LoVo (cell line): ENCODE measurements around the gene CBX4.
A peak's percentile ranks its signal among the peaks of the same experiment; 100 is the strongest.

Experiments used
- DNase-seq: peaks from one replicate; pipeline ENCODE4 v3.0.0-alpha.2; 2016; ENCODE audit warnings: low spot score

The CBX4 gene

GRCh38 chr17:79799174-79799537, 40.1 kb downstream of the CBX4 start:
- no peak for DNase-seq

- DNase-seq: no peak
Measured at GRCh38 chr17:79798299-79799173, 40.7 kb downstream of the CBX4 start.

- no peak for DNase-seq
Measured at GRCh38 chr17:79797492-79798298, 41.5 kb downstream of the CBX4 start.

DNA sequence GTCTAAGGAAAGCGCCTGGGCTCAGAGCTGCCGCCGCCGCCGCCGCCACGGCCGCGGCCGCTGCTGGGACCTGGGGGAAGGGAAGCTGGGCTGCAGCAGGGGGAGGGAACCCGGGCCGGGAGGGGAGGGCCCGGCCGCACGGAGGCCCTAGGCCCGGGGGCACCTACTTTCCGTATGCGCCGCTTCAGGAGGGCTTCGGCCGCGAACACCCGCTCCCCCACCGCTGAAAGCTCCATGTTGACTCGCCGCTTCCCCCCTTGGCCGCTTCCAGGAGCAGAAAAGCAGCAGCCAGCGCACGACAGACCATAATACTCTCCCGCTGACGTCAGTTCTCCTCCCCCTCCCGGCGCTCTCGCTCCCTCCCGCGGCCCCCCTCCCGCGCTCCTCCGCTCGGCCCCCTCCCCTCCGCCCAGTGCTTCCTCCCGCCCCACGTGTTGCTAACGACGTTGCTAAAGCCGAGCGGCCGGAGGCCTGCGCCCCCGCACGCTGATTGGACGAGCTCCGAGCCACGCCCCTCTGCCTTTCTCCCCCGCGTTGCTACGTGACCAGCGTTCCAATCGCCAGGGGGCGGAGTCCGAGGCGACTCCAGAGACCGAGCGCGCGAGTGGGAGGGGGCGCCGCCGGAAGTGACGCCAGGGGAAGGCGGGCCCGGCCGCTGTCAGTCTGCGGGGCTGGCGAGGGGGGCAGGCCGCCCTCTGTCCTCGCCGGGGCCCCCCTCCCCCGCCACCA, 42.3 kb downstream of the CBX4 start, which contains the start of gene CBX8:
CBX8 (minus strand) TSS at position 315 of the 729 bp plus-strand sequence; CDS start at position 236, 79 bp downstream.
- DNase-seq: peak; percentile 100

DNA sequence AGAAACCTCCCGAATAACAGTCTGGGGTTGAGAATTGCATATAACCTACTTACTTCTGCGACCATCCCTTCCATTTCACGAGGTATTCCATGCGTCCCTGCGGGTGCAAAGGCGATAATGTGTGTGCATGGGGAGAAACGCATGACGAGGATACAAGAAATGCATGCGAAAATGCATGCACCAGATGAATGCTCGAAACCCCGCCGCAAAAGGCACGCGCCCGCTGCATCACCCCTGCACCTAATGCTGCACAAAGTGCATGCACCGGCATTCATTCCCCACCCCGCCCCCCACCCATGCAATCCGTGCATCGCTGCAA, 42.8 kb downstream of the CBX4 start:
- no peak for DNase-seq

- DNase-seq: no peak
Measured at GRCh38 chr17:79795795-79796443, 43.3 kb downstream of the CBX4 start.

DNA sequence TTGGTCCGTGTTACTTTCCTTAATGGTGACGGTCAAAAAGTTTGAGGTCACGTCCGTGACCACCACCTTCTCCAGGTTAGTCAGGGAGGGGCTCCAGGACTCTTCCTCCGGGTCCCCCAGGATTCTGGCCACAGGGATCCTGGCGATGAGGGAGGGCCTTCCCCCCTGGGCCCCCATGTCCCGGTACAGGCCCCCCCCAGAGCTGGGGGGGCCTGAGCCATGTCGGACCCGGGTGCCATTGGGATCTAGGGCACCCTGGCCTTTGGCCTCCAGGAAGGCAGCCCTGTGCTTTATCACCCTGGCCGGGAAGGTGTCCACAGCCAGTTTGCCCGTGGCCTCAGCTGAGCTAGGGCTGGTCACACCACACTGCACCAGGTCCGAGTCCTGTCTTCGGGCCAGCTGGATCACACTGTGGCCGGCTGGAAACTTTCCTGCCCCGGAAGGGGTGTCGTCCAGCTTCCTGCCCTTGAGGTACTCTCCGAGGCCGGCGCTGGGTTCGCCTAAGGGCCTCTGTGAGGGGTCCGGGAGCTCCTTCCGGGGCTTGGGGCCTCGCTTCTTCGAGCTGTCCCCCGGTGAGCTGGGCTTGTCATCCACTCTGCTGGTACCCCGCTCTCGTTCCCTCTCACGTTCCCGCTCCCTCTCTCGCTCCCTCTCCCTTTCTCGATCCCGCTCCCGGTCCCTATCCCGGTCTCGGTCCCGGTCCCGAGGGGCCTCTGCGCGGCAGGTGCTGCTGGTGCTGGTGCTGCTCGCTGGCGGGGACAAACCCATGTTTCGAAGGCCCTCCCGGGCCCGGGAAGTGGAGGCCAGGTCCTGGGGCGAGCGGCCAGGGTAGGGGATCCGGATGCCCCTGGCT, 44.4 kb downstream of the CBX4 start:
- DNase-seq: no peak

GRCh38 chr17:79793924-79794304, 45.3 kb downstream of the CBX4 start:
- DNase-seq: no peak

- DNase-seq: no peak
Measured at GRCh38 chr17:79792984-79793923, 46.0 kb downstream of the CBX4 start.

DNA sequence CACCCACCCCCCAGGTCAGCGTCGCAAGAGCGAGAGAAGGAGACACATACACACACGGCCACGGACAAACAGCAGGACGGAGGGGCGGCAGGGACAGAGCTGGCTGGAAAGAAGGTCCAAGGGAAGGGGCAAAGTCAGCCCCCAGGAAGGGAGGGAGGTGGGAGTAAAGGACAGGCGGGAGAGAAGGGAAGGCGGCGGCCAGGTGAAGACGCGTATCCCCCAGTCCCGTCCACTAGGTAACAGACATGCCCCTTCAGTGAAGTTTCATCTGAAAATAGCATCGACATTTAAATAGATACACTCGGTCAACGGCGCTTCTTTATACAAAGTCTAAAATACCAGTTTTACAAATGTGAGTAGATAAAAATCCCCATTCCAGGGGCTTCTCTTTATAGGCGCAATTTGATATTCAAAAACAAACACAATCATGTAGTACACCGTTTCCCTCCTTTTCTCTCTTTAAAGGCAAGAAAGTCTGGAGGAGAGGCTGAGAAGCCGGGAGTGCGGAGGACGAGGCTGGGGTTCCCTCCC, 46.8 kb downstream of the CBX4 start:
- DNase-seq: no peak

- no peak for DNase-seq
Measured at GRCh38 chr17:79791735-79792161, 47.5 kb downstream of the CBX4 start.

DNA sequence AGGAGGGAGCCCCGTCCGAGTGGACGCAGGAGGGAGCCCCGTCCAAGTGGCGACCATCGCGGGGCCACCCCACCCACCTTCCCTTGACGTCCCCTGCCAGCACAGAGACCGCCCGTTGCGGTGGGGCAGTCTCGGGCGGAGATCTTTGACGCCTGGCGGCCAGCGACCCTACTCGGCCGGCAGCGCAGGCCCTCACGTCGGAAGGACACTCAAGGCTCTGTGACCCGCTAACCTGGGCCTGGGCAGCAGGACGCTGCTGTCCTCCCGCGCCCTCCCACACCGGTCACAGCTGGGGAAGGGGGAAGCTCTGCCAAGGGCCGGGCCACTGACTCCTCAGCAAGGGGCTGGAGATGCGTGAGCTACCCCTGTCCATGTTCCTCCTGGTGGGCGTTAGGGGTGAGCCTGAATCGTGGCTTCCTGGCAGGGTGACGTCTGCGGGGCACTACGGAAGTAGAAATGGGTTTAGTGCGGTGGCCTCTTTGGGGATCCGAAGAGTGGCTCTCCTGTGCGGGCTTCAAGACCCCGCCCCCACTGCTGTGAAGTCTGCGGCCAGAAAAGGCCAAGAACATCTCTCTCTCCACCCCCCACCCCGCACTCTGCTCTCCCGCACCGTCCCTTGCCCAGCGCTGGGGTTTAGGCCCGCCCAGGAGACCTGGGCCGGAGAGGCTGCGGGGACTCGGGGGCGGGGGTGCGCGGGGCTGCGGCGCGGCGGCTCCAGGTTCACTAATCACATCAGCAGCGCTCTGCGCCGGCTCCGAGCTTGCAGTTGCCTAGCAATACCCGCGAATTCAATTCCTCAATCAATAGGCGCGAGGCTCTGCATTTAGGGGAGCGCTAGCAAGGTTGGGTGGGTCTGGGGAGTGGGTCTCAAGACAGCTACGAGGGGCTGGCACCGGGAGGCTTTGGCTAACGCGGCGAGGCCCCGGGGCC, 48.2 kb downstream of the CBX4 start:
- DNase-seq: no peak

DNA sequence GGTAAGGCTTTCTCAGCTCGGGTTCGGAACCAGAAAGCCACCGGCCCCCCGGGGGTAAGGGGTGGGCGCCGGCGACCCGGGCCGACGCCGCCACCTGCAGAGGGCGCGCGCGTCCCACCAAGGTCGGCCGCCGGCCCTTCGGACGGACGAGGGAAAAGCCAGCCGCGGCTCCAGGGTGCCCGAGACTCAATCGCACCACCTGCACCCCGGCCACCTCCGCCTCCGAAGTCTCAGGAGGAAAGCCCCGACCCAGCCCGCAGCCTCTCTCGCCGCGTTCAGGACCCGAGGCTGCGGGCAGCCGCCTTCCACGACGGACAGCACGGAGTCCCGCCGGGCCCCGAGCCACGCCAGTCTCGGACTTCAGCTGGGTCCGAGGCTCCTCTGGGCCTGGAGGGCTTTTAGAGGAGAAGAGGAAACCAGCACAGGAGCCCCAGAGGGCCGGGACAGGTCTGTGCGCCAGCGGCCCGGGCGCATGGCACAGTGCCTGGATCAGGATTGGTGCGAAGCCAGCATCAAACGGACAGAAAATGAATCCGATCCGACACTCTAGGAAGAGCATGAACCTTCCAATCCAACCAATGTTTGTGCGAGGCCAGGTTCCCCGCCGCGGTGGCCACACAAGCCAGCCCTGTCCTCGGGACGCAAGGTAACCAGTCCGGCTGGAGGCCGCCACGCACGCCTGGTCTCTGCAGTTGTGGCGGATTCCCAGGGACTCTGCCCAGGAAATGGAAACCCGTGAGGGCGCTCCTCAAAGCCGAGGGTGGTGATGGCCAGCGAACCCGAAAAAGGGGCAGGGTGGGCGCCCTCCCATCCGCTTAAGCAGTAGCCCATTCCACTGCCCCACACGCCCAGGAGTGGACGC, 49.1 kb downstream of the CBX4 start:
- no peak for DNase-seq

DNA sequence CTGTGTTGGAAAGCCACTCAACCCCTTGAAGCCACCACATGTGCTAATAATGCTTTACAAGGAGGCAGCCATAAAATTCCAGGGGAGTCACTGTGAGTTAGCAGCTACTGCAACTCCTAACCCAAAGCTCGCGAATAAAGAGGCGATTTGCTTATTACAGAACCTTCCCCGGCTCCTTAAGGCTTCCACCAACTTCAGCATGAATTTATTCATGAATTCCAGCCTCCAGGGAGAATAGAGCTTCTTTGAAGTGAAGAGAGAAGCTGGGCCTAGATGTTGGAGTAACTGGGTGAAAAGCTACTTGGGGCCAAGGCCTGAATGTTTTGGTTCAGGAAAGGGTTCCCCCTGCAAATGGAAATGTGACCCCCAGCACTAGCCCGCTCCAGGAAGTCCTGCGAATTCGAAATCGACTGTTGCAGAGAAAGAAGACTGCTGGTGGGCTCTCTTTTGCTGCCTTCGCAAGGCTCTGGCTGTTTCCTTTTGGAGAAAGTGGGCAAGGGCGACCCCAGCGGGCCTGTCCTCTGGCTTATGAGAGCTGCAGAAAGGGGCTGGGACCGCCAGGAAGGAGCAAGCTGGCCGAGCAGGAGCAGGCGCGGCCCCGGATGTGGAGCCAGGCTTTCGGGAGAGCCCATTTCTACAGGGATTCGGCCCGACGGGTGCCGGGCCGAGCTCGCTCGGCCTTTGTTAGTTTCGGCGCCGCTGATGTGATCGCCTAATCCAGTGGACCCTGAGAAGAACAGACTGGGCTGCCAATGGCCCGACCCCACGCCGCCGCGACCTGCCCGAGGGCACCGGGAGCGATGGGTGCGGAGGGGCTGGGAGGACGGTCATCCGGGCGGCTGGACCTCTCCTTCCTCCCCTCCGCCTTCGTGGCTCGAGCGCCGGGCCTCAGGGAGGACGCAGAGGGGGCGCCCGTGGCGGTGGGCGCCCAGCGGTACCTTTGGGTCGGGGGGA, 50.0 kb downstream of the CBX4 start:
- no peak for DNase-seq

DNA sequence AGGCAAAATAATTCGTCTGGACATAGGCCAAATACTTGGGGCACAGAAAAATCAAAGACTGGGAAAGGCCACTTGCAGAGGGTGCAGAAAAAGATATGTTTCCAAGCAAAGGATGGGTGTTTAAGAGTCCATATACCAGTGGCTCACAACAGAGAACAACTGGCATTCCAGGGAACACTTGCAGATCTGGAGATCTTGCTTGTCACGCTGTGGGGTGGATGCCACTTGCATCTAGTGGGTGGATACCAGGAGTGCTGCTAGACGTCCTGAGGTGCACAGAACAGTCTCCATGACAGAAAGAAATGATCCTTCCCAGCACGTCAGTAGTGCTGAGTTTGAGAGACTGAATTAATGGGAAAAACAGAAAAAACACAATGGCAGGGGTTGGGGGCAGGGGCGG, 50.8 kb downstream of the CBX4 start:
- no peak for DNase-seq

- DNase-seq: no peak
Measured at GRCh38 chr17:79786930-79787643, 52.2 kb downstream of the CBX4 start.
